ENCODE results near the gene TIPIN.
"Not testable (repeated sequence)": the region's sequence is repeated elsewhere in the genome, so short reads cannot be mapped to it uniquely, and the experiment has no call there.

Gene TIPIN, protein sequence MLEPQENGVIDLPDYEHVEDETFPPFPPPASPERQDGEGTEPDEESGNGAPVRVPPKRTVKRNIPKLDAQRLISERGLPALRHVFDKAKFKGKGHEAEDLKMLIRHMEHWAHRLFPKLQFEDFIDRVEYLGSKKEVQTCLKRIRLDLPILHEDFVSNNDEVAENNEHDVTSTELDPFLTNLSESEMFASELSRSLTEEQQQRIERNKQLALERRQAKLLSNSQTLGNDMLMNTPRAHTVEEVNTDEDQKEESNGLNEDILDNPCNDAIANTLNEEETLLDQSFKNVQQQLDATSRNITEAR

DNA sequence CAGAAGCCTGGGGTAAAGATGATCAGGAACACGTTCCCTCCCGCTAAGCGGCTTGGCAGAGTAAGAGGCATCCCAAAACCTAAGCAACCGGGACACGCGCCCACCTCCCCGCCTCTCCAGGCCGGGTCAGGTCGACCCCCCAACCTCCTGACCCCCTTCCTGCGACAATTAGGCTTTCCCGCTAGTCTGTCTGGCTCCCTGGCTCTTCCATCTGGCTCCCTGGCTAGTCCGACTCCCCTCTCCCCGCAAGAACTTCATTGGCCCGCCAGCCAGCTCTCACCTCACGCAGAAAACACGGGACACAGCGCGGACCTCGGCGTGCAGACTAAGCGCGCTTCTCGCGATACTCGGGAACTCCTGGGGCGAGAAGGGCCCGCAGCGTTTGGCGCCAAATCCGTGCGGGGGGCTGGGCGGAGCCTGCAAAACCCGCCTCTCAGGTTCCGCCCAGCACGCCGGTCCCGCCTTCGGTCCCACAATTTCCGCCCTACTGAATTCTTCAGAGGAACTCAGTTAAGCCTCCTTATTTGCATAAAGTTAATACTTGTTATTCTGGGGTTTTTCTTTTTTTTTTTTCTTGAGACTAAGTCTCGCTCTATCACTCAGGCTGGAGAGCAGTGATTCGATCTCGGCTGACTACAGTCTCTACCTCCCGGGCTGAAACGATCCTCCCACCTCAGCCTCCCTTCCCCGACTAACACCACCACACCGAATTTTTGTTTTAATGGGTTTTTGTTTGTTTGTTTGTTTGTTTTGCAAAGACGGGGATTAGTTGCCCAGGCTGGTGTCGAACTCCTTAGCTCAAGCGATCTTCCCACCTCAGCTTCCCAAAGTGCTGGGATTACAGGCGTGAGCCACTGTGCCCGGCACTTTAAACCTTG, at the start of gene TIPIN:
Gene TIPIN (minus strand): TSS at position 327 of the 878 bp plus-strand sequence. CDS start 3,738 bp downstream, outside the sequence.
- in situ Hi-C loops (cut with MboI; ENCODE audit: low pct_unique_long_range_greater_than_20kb, low sequenced_read_pairs), result no loop called here
- peak; percentile 100 for DNase-seq

DNA sequence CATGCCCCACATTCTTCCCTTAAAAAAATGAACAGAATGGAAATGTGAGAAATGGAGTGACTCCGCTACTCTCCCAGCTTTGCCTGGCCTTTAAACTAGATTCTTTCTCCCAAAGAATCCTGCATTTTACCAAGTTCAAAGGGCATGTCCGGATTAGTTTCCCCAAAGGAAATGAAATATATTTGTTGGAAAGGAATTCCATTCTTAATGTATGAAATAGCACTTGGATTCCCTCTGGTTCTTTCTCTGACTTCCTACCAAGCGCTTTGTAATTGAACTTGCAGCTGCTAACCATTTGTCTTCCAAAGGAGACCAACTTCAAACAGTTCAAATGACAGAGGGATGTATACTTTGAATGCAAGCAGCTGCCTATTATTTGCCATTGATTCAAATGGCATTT, 49.1 kb upstream of the TIPIN start:
- DNase-seq, result no peak
- in situ Hi-C loops (cut with MboI; ENCODE audit: low pct_unique_long_range_greater_than_20kb, low sequenced_read_pairs), result no loop called here

DNA sequence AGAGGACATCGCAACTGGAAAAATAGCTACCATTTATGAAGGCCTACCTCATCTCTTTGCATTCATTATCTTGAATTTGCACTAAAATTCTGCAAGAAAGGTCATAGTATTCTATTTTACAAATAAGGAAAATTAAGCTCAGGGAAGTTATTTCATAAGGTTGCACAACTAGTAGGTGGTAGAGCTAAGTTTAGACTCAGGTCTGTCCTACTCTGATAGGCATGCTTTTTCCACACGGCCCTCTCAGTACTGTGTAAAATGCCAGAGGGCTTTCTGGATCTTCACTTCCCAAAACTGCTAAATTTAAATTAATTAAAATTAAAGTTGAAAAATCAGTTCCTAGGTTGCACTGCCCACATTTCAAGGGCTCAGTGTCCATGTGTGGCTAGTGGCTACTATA, 48.5 kb upstream of the TIPIN start:
- no peak for DNase-seq
- in situ Hi-C loops (cut with MboI; ENCODE audit: low pct_unique_long_range_greater_than_20kb, low sequenced_read_pairs), result no loop called here

DNA sequence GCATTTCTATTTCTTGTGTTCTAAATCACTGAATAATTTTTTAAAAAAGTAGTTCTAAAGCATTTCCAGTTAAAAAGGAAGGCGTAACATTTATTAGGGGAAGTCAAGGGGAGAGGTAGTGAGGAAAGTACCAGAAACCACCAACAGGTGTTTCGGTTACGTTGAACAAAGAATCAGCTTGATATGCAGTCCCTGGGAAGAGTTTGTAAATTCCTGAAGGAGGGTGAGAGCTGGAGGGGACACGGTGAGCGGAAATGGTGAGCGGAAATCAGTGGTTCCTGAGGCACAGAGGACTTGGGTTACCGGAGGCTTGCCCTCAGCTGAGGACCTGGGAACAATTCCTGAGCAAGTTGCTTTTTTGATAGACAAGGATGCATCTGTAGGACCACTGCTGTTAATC, 48.0 kb upstream of the TIPIN start:
- peak; percentile 47 for DNase-seq

DNA sequence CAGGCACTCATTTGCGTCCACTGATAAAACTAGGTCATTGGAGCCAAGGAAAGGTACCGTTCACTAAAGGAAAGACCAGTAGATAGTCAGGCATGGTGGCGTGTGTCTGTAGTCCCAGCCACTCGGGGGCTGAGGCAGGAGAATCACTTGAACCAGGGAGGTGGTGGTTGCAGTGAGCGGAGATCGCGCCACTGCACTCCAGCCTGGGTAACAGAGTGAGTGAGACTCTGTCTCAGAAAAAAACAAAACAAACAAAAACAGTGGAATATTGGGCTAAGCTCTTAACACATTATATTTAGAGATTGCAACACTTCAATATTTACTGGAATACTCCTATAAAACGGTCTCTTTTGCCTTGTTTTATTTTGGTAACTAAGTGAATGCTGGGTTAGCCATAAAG, 47.6 kb upstream of the TIPIN start:
- no peak for DNase-seq
- in situ Hi-C loops (cut with MboI; ENCODE audit: low pct_unique_long_range_greater_than_20kb, low sequenced_read_pairs), result no loop called here

More for the DNA sequence above, 48.0 kb upstream of the TIPIN start:
- in situ Hi-C loops (cut with MboI; ENCODE audit: low pct_unique_long_range_greater_than_20kb, low sequenced_read_pairs), result no loop called here

DNA sequence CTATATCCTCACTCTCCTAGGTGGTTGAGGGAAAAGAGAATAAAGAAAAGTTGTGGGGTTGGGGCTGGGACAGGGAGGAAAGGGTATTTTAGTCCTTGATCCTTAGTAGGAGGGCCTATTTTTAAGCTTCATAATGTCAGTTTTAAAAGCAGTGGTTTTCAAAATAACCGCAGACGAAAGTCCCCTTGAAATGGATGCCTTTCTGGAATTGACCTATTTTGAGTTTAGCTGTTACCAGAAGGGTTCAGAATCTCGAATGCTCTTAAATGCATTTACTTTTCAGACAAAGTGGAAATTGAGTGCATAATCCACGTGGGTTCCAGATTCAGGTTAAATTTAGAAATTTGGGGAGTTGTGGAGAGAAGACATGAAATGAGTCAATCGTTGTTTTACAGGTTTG, 46.8 kb upstream of the TIPIN start:
- in situ Hi-C loops (cut with MboI; ENCODE audit: low pct_unique_long_range_greater_than_20kb, low sequenced_read_pairs), result no loop called here

DNA sequence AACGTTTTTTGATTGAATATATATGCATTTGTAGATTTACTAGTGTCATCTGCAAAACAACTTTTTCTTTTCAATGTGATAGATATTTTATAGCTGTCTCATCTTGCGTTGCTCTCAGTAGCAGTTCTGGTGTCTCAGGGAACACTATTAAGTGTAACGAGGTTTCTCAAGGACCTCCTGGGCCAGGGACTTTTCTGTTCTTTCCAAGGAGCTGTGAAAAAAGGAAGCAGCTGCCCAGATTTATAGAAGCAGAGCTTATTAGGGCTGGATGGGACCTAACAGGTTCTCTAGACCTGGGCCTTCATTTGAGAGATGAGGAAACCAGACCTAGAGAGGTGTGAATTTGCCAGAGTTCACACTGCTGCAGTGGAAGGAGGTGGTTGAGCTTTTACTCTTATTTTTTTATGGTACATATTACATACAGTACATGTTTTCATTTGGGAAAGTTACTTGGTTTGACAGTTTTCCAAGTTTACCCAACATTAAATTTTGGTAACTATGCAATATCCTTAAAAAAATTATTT, 46.3 kb upstream of the TIPIN start:
- in situ Hi-C loops (cut with MboI; ENCODE audit: low pct_unique_long_range_greater_than_20kb, low sequenced_read_pairs), result no loop called here
- peak; percentile 34 for DNase-seq

More for the DNA sequence above, 46.8 kb upstream of the TIPIN start:
- no peak for DNase-seq

DNA sequence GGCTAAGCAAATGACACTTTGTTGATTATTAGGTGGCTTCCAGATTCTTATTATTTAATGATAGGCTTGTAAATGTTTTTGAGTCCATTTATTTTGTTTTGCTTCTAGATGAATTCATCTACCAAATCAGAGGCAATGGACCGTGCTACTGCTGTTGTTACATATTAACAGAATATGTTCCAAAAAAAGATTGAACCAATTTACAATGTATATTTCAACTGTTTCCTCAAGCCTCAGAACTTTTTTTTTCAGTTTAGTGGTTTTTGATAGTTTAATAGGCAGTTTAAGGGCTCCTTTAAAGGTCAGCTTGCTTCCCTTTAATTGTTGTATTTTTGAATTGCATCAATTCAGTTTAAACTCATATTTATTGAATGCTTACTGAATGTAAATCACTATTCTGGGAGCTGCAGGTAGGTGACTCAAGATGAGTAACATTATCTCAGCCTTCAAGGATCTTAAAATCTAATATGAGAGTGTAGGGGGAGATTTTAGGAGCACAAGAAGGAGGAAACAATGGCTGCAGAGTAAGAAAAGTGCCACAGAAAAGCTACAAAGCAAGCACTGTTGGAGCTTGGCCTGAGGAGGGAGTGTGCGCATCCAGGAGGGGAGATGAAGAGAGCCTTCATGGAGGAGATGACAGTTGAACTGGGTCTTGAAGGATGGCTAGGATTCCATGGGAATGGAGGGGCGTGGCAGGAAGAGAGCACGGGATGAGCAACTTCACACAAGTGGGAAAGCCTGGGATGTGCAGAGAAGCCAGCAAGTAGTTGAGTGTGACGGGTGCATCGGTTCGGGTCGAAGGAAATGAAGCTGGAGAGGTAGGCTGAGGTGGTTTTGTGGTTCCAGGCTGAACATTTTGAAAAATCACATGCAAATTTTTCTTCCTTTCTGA, 44.9 kb upstream of the TIPIN start:
- in situ Hi-C loops (cut with MboI; ENCODE audit: low pct_unique_long_range_greater_than_20kb, low sequenced_read_pairs), result no loop called here
- DNase-seq, result no peak

DNA sequence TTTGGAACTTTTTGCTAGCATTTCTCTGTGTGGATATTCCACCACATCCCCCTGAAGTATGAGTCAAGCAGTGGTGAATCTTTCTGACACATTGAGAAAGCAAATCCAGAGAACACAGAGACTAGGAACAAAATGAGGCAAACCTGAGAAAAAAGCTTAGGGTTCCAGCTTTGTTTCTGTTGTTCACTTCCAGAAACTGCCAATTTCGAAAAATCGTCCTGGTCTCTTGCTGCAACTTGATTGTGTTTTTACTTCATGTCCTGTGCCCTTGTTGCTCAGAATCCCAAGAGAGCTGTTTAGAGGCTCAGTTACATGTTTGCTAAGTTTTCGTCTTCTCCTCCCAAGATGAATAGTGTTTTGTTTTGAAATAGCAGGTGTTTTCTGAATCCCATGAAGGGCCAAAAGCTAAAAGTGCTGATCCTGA, 43.9 kb upstream of the TIPIN start:
- in situ Hi-C loops (cut with MboI; ENCODE audit: low pct_unique_long_range_greater_than_20kb, low sequenced_read_pairs), result no loop called here
- DNase-seq, result no peak

DNA sequence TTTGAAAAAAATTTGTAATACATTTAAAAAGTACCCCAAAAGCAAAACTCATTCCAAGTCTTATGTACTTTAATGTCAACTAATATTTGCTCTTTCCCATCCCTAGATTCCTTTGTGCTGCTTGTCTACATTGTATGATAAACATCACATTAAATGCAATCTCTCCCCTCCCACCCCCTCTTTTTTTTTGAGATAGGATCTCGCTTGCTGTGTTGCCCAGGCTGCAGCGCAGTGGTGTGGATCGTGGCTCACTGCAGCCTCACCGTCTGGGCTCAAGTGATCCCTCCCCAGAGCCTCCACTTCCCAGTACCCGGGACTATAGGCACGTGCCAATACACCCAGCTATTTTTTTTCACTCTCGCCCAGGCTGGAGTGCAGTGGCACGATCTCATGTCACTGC, 42.8 kb upstream of the TIPIN start:
- in situ Hi-C loops (cut with MboI; ENCODE audit: low pct_unique_long_range_greater_than_20kb, low sequenced_read_pairs), result no loop called here
- no peak for DNase-seq

DNA sequence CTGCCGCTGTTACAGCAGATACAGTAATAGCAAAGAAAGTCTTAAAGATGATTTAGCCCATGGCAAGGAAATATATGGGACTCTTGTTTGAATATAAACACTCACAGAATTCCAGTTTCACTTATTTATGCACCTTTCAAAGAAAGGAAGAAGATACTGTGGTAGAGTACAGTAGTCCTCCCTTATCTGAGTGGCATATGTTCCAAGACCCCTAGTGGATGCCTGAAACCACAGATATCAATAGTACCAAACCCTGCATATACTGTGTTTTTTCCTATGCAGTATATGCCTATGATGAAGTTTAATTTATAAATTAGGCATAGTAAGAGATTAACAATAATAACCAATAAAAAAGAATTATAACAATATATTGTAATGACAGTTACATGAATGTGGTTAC, 38.4 kb upstream of the TIPIN start:
- in situ Hi-C loops (cut with MboI; ENCODE audit: low pct_unique_long_range_greater_than_20kb, low sequenced_read_pairs), result no loop called here
- DNase-seq, result no peak

DNA sequence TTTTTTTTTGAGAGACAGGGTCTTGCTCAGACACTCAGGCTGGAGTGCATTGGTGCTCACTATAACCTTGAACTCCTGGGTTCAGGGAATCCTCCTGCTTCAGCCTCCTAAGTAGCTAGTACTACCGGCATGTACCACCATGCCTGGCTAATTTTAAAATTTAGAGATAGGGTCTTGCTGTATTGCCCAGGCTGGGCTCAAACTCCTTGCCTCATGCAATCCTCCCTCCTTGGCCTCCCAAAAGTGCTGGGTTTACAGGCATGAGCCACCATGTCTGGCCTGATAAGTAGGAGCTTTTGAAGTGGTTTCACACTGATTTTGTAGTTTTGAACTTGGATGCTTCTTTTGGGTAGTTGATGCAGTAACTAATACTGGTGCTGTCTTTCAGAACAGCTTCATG, 38.0 kb upstream of the TIPIN start:
- no peak for DNase-seq
- in situ Hi-C loops (cut with MboI; ENCODE audit: low pct_unique_long_range_greater_than_20kb, low sequenced_read_pairs), result no loop called here

DNA sequence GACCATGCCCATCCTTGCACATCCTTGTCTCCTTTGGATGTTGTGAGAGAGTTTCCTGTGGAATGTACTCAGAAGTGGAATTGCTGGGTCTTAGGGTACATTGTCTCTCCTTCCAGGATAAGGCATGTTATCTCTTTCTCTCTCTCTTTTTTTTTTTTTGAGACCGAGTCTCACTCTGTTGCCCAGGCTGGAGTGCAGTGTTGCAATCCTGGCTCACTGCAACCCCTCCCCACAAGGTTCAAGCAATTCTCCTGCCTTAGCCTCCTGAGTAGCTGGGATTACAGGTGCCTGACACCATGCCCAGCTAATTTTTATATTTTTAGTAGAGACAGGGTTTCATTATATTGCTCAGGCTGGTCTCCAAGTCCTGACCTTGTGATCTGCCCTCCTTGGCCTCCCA, 36.6 kb upstream of the TIPIN start:
- in situ Hi-C loops (cut with MboI; ENCODE audit: low pct_unique_long_range_greater_than_20kb, low sequenced_read_pairs); DNase-seq: not testable (repeated sequence)

DNA sequence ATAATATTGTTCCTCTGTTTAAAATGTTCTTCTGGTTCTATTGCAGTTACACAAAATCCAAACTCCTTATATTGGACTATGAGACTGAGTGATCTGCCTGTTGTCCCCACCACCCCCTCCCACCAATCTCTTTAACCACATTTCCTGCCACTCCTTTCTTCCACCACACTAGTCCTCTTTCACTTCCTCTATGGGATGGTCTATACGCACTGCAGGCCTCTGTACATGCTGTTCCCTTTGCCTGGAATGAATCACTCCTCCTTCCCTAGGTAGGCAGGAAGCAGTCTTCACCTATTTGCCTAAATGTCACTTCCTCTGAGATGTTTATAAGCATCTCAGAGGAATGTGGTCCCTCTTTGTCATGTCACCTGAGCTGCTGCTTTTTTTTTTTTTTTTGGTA, 34.2 kb upstream of the TIPIN start:
- in situ Hi-C loops (cut with MboI; ENCODE audit: low pct_unique_long_range_greater_than_20kb, low sequenced_read_pairs), result no loop called here
- DNase-seq, result peak; percentile 96

DNA sequence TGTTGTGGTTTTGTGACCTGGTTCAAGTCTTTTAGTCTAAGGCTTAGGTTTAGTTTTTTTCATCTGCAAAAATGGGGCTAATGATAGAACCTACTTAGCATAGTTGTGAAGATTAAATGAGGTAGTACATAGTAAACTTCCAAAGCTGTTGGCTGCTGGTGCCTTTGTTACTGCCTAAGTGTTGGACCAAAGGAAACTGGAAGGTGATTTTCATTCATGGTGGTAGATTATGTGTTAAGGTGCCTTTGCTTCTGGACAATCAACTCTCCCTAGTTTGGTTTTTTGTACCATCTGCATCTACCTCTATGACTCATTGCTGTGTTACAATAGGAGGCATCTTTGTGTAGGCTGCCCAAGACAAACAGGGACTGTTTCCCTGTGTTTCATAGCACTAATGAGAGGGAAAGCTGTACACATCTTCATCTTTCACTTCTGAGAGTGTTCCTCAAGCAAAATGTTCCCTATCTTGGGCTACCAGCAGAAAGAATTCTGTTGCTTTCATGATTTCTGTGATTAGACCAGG, 33.4 kb upstream of the TIPIN start:
- in situ Hi-C loops (cut with MboI; ENCODE audit: low pct_unique_long_range_greater_than_20kb, low sequenced_read_pairs), result no loop called here
- DNase-seq, result no peak

DNA sequence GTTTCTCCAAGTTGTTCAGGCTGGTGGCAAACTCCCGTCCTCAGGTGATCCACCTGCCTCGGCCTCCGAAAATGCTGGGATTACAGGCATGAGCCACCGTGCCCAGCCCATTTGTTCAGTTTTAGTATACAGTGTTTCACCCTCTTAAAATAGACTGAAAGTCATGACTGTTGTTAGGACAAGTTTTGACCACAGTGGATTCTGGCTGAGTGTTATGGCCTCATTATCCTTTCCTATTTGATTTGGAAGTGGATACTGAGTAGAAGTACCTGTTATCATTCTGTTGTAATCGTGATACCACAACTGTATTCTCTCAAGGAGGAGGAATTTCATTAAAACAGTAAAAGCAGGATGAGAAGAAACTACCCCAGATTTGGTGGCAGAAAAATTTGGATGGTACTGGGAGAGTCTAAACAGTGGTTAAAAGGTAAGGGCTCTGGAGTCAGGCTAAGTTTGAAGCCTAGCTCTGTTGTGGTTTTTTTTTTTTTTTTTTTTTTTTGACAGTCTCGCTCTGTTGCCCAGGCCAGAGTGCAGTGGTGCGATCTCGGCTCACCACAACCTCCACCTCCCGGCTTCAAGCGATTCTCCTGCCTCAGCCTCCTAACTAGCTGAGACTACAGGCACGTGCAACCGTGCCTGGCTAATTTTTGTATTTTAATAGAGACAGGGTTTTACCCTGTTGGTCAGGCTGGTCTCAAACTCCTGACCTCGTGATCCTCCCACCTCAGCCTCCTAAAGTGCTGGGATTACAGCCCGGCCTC, 32.8 kb upstream of the TIPIN start:
- in situ Hi-C loops (cut with MboI; ENCODE audit: low pct_unique_long_range_greater_than_20kb, low sequenced_read_pairs), result no loop called here
- peak; percentile 58 for DNase-seq

DNA sequence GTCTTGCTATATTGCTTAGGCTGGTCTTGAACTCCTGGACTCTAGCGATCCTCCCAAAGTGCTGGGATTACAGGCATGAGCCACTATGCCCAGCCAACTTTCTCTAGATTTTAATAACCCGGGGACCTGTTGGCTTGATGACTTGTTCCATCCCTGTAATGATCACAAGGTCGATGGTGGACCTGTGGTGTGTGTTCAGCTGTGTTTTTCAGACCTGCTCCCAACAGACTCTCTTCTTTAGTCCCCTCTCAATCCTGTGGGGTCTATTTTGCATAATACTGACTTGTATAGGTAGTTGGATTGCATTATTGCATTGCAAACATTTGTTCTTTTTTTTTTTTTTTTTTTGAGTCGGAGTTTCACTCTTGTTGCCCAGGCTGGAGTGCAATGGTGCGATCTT, 32.1 kb upstream of the TIPIN start:
- in situ Hi-C loops (cut with MboI; ENCODE audit: low pct_unique_long_range_greater_than_20kb, low sequenced_read_pairs), result no loop called here
- no peak for DNase-seq

DNA sequence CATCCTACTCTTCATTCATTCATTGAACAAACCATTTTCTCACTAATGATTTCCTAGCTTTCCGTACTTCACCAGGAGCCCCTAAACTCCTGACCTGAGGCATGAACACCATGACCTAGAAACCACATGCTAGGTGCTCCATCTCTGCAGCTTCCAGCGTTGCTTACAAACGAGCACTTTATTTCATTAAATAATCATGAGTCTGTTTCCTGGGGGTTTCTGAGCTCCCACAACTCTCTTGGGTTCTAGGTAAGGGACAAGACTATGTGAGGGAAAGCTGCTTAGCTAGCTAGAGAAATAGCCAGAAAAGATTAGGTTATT, 31.5 kb upstream of the TIPIN start:
- DNase-seq, result no peak
- in situ Hi-C loops (cut with MboI; ENCODE audit: low pct_unique_long_range_greater_than_20kb, low sequenced_read_pairs), result no loop called here

Data from KBM-7 (cell line).